LoVo (cell line): ENCODE data around the gene ARRDC2.
A peak's percentile ranks its signal among the peaks of the same experiment; 100 is the strongest.
"Not testable (repeated sequence)": the region's sequence is repeated elsewhere in the genome, so short reads cannot be mapped to it uniquely, and the experiment has no call there.

Experiments used
- DNase-seq: peaks from one replicate; pipeline ENCODE4 v3.0.0-alpha.2; 2016; ENCODE audit warnings: low spot score

ARRDC2 gene

GRCh38 chr19:18016209-18016910 is 8.4 kb downstream of the ARRDC2 start:
- no peak for DNase-seq

- no peak for DNase-seq
Measured at GRCh38 chr19:18017275-18018083, 9.5 kb downstream of the ARRDC2 start.

DNA sequence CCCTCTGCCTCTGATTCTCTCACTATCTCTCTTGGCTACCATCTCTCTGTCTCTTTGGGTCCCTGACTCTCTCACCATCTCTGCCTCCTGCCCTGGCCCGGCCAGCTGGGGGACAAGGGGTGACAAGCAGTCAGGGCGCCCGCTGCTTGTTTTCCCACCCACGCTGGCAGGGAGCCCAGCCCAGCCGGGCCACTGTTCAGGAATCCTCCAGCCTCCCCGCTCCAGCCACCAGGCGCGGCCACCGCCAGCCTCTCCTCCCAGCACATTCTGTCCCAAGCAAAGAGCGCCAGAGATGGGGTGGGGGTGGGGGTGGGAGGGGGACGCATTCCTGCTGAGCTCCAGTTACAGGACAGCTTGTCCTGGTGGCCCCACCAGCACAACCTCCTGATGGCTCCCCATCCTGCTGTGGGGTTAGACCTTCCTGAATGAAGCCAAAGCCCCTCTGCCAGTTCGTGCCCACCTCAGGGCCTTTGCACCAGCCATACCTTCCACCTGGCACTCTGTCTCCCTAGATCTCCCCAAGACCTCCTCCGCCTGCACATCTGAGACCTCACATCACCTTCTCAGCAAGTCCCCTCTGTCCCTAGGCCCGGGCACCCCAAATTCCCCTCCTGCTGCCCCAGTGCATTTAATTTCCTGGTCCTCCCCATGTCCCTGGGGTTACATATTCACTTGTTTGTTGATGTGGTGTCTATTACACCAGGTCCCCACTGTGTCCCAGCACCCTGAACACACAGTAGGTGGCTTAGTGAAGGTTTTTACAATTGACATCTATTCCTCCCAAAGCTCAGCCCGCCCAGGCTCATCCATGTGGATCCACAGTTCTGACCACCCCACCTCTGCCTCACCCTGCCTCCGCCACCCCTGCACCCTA is 12.5 kb downstream of the ARRDC2 start:
- no peak for DNase-seq

GRCh38 chr19:18021121-18021755 is 13.3 kb downstream of the ARRDC2 start:
- peak; percentile 75 for DNase-seq

- no peak for DNase-seq
Measured at GRCh38 chr19:18023622-18024251, 15.8 kb downstream of the ARRDC2 start.

DNA sequence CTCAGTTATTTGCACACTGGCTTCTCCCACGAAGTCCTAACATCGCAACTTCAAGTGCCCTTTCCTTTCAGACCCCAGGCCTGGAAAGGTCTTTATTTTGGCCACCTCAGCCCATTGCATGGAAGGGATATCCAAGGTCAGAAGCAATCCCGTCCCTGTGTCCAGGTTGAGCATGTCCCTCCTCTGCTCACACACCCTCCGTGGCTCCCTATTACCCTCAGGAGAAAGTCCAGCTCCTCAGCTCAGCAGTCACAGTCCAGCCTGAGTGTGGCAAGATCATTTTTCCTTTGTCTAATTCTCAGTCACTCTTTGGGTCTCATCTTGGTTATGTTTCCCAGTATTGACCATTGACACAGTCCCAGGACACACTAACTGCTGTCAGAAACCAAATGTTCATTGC is 19.2 kb downstream of the ARRDC2 start:
- DNase-seq, result no peak

GRCh38 chr19:18029617-18030338 is 21.8 kb downstream of the ARRDC2 start:
- DNase-seq, result peak; percentile 88

DNA sequence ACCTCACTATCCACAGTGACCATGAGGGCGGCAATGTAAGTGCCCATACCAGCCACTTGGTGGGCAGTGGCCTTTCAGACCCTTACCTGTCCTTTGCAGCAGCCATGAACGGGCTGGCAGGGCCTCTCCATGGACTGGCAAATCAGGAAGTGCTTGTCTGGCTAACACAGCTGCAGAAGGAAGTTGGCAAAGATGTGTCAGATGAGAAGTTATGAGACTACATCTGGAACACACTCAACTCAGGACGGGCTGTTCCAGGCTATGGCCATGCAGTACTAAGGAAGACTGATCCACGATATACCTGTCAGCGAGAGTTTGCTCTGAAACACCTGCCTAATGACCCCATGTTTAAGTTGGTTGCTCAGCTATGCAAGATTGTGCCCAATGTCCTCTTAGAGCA is 23.4 kb downstream of the ARRDC2 start:
- DNase-seq, result not testable (repeated sequence)

- DNase-seq, result not testable (repeated sequence)
Measured at GRCh38 chr19:18032102-18032501, 24.1 kb downstream of the ARRDC2 start.

- DNase-seq, result no peak
Measured at GRCh38 chr19:18041054-18041453, 33.1 kb downstream of the ARRDC2 start.

DNA sequence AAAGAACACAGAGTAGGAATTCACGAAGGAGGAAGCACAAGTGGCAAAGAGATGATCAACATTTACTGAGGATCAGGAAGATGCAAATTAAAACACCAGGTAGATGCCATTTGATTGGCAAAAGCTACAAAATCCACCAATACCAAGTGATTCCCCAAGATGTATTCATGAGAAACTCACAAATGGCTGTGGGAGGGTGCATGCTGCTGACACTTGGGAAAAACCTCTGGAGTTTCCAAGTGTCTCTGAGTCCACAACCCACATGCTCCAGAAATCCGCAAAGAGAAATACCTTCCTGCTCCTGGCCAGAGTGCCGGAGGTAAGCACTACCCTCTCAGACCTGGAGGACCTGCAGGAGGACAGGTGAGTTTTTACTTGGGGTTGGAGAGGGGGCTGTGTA is 35.7 kb downstream of the ARRDC2 start:
- no peak for DNase-seq

GRCh38 chr19:18044825-18045304 is 36.9 kb downstream of the ARRDC2 start:
- DNase-seq, result peak; percentile 40

GRCh38 chr19:18045307-18046050 is 37.5 kb downstream of the ARRDC2 start:
- no peak for DNase-seq

DNA sequence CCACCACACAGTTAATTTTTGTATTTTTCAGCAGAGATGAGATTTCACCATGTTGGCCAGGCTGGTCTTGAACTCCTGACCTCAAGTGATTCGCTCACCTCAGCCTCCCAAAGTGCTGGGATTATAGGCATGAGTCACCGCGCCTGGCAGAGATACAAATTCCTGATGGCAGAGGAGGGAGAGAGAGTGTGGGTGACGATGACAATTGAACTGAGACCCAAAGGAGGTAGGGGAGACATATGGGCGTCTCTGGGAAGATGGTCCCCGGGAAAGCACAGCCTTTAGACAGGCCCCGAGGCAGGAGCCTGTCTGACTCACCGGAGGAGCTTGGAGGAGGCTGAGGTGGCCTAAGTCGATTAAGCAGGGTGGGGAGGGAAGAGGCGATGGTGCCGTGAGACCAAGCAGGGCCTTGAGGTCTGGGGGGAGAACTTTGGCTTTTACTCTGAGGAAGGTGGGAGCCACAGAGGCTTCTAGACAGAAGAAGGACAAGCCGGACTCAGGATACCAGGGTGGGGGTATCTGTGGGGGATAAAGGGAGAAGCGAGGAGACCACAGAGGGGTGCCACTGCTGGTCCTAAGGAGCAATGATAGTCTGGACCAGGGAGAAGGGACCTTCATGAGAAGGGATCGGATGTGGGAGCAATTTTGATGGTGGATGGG is 38.2 kb downstream of the ARRDC2 start:
- DNase-seq, result peak; percentile 54

DNA sequence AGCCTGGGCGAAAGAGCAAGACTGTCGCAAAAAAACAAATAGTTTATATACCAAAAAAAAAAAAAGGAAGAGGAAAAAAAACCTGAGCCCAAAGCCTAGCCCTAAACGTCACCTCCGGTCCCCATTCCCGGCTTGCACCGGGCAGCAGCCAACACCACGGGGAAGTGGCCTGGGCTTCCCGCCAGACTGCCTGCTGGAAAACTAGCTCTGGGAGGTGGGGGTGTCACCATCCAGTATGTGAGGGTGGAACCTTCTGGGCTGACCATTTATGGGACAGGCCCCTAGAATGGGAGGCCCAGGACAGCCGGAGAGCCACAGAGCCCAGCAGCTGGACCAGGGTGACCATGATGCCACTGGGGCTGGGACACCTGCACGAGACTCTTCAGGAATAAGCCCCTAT is 41.4 kb downstream of the ARRDC2 start:
- DNase-seq, result no peak

GRCh38 chr19:18051887-18052286 is 43.9 kb downstream of the ARRDC2 start:
- DNase-seq, result no peak

GRCh38 chr19:18053576-18054219 is 45.7 kb downstream of the ARRDC2 start:
- DNase-seq, result no peak

DNA sequence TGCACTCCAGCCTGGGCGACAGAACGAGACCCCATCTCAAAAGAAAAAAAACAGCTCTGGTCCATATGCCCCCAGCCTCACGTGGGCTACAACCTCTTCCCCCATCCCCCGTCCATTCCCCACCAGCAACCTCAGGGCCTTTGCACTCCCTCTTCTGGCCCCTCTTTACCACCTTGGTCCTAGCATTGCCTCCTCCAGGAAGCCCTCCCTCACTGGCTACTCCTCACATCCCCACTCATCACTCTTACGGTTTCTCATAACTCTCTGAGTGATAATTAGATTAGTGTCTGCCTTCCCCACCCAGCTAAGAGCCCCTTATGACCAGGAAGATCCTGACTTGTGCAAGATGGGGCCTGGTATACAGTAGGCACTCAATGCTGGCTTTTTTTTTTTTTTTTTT is 48.0 kb downstream of the ARRDC2 start:
- no peak for DNase-seq

- no peak for DNase-seq
Measured at GRCh38 chr19:18057557-18057956, 49.6 kb downstream of the ARRDC2 start.
